SK-N-MC (cell line): ENCODE measurements around the gene NKX6-2.

Experiments used
- DNase-seq: peaks from one replicate; pipeline ENCODE4 v3.0.0-alpha.2; 2011; ENCODE audit warnings: low read depth, low spot score
- H3K27ac ChIP-seq: fragments of 200-600 bp; sonication (generic); 2 replicates; pipeline ENCODE4 v1.5.1; 2016; ENCODE audit warnings: mixed run types
- H3K36me3 ChIP-seq: fragments of 200-600 bp; sonication (generic); 2 replicates; pipeline ENCODE4 v1.6.1; 2017; ENCODE audit warnings: antibody characterized with exemption, low read length, mixed read lengths; ENCODE audit not compliant: insufficient read depth
- H3K4me3 ChIP-seq: fragments of 200-600 bp; sonication (generic); 2 replicates; pipeline ENCODE4 v1.5.1; 2016
- H3K9ac ChIP-seq: fragments of 200-600 bp; sonication (generic); 2 replicates; pipeline ENCODE4 v1.8.0; 2017; ENCODE audit warnings: mixed run types, mixed read lengths; ENCODE audit not compliant: insufficient read length
- H3K9me3 ChIP-seq: fragments of 200-600 bp; sonication (generic); 2 replicates; pipeline ENCODE4 v1.6.1; 2017; ENCODE audit warnings: low read depth, mild to moderate bottlenecking, antibody characterized with exemption, low read length, moderate library complexity, mixed read lengths
- EZH2 ChIP-seq: fragments of 200-600 bp; sonication (generic); IDR thresholded peaks from one replicate; pipeline ENCODE4 v1.6.1; 2017; ENCODE audit warnings: antibody characterized with exemption
- FOXP2 ChIP-seq: optimal IDR thresholded peaks from 2 replicates; pipeline ENCODE3; 2011; ENCODE audit warnings: mild to moderate bottlenecking, moderate library complexity; ENCODE audit not compliant: insufficient read depth; ENCODE audit errors: extremely low read length, control extremely low read depth
- POLR2AphosphoS5 ChIP-seq: IDR thresholded peaks from 2 replicates; pipeline ENCODE4 v1.6.1; 2012; ENCODE audit warnings: mild to moderate bottlenecking, low read depth, low read length, borderline replicate concordance

NKX6-2 gene

DNA sequence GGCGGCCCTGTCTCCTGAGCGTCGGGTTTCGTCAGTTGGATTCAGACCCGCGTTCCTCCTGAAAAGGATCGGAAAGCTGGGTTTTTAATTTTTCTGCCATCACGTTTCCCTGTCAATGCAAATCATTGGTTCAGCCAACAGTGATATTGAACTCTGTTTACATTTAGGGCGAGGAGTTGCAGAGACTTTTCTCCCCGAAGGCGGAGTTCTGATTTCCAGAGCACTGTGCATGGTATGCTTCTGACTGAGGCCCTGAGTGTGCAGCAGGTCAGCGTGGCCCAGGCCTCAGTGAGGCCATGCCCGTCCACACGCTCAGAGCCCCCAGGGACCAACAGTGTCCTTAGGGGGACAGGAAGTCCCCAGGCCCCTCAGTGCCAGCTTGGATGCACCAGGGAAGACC is 27.1 kb downstream of the NKX6-2 start:
- Histone ChIP-seq H3K9me3 (no peaks in the 10 kb centered on the region), H3K27ac (no peak overlapping the region), H3K4me3 (no peak overlapping the region), H3K36me3 (no peaks in the 10 kb centered on the region), H3K9ac (no peak overlapping the region)
- no peak for DNase-seq
- no peak for TF ChIP-seq POLR2AphosphoS5
- no peak for TF ChIP-seq FOXP2
- TF ChIP-seq EZH2: no peak

DNA sequence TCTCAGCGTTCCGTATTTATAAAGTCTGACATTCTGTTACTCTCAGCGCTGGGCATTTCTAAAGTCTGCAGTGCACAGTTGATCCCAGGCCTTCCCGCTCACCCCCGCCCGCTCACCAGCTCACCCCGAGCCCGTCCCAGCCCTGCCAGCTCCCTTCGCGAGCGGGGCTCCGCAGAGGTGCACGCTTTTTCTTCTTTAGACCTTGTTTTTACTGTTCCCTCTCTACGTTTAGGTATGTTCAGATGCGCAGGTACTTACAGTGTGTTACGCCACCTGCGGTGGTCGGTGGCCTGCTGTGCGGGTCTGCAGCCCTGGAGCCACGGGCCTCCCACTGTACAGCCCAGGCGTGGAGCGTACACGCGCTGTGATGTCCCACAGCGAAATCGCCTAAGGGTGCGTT is 28.8 kb downstream of the NKX6-2 start:
- H3K36me3 ChIP-seq: no peaks in the 10 kb centered on the region

DNA sequence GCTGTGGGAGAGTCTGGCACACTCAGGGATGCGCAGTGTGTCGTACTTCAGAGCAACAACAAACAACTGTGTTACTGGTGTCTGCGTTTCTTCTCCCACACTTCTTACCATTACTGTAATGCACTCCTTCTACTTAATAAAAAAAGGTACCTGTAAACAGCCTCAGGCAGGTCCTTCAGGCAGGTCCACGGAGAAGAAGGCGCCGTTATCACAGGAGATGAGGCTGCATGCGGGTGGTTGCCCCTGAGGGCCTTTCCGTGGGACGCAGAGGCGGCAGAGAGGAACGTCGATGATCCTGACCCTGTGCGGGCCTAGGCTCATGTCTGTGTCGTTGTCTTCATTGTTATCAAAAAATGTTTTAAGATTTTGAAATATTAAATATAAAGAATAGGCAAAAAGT is 29.4 kb downstream of the NKX6-2 start:
- no peak overlapping the region for H3K9ac ChIP-seq
- DNase-seq: no peak
- TF ChIP-seq EZH2 (no peak), POLR2AphosphoS5 (no peak), FOXP2 (no peak)
- H3K9me3 ChIP-seq: no peaks in the 10 kb centered on the region
- no peaks in the 10 kb centered on the region for H3K36me3 ChIP-seq
- H3K4me3 ChIP-seq: no peak overlapping the region
- no peak overlapping the region for H3K27ac ChIP-seq

More for the DNA sequence above, 28.8 kb downstream of the NKX6-2 start:
- Histone ChIP-seq H3K27ac (no peak overlapping the region), H3K4me3 (no peak overlapping the region), H3K9ac (no peak overlapping the region), H3K9me3 (no peaks in the 10 kb centered on the region)
- TF ChIP-seq EZH2 (no peak), FOXP2 (no peak), POLR2AphosphoS5 (no peak)
- DNase-seq: no peak

DNA sequence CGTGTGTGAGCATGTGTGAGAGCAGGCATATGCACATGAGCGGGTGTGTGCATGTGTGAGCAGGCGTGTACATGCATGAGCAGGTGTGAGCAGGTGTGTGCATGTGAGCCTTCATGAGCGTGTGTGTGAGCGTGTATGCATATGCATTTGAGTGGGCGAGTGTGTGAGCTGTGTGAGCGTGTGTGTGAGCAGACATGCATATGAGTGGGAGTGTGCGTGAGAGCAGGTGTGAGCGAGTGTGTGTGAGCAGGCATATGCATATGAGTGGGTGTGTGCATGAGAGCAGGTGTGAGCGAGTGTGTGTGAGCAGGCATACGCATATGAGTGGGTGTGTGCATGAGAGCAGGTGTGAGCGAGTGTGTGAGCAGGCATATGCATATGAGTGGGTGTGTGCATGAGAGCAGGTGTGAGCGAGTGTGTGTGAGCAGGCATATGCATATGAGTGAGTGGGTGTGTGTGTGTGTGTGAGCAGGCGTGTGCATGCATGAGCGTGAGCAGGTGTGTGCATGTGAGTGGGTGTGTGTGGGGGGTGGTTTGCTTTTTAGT is 30.7 kb downstream of the NKX6-2 start:
- no peak for DNase-seq
- no peak overlapping the region for H3K4me3 ChIP-seq
- H3K27ac ChIP-seq: no peak overlapping the region
- H3K9ac ChIP-seq: no peak overlapping the region
- TF ChIP-seq POLR2AphosphoS5: no peak
- TF ChIP-seq FOXP2: no peak
- no peak for TF ChIP-seq EZH2
- H3K9me3 ChIP-seq: no peaks in the 10 kb centered on the region
- H3K36me3 ChIP-seq: no peaks in the 10 kb centered on the region

DNA sequence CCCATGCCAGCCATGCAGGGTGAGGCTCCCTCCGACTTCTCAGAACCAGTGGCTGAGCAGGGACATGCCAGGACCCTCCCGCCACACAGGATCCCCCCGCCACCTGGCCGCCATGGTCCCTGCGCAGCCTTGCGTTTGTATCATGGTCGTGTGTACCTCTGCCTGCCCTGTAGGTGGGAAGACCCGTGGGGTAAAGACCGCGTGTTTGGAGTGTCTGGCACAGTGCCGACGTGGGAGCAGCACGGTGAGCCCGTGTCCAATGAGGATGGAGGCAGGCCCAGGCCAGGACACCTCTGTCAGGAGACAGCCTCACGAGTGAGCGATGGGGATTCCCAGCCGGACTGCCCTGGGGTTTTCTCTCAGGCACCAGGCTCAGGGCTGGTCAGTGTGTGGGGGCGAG is 31.9 kb downstream of the NKX6-2 start:
- Histone ChIP-seq H3K9ac (no peak overlapping the region), H3K4me3 (no peak overlapping the region), H3K9me3 (no peaks in the 10 kb centered on the region), H3K27ac (no peak overlapping the region), H3K36me3 (no peaks in the 10 kb centered on the region)
- DNase-seq: no peak
- TF ChIP-seq EZH2 (no peak), POLR2AphosphoS5 (no peak), FOXP2 (no peak)

DNA sequence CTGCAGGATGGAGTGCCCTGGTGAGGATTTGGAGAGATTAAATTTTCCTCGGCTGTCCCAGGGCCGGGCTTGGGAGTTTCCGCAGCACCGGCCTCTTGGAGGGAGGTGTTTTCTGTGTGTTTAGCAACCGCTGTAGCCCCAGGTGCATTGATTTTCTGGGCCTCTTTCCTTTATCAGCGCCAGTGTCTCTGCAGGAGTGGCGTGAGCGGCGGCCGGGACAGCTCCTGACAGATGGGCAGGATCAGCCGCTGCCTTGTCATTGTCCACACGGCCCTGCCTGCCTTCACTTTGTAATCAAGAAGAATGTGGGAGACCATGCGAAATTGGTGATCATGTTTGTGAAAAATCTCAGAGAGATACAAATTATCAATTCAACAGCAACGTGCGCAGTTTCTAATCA is 32.4 kb downstream of the NKX6-2 start:
- no peak for TF ChIP-seq EZH2
- no peak for TF ChIP-seq FOXP2
- TF ChIP-seq POLR2AphosphoS5: no peak
- H3K9me3 ChIP-seq: no peaks in the 10 kb centered on the region
- no peak overlapping the region for H3K27ac ChIP-seq
- no peak overlapping the region for H3K4me3 ChIP-seq
- H3K9ac ChIP-seq: no peak overlapping the region
- DNase-seq: no peak
- no peaks in the 10 kb centered on the region for H3K36me3 ChIP-seq

DNA sequence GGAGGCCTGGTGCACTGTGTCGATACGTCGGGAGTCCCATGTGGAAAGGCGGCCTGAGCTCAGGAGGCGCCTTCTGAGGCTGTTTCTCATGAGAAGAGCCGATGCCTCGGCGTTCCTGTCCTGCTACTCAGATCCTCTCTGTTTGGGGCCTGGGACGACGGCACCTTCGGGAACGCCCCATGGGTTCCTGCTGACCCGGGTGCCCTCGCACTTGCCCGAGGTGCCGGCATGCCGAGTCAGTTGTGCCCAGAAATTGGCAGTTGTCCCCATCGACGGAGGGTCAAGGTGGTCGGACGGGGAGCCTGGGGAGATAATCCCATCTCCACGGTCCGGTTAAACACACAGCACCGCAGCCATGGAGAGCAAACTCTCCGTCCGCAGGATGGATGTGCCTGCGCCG is 33.0 kb downstream of the NKX6-2 start:
- TF ChIP-seq FOXP2 (no peak), EZH2 (no peak), POLR2AphosphoS5 (no peak)
- Histone ChIP-seq H3K27ac (no peak overlapping the region), H3K36me3 (no peaks in the 10 kb centered on the region), H3K9me3 (no peaks in the 10 kb centered on the region), H3K4me3 (no peak overlapping the region), H3K9ac (no peak overlapping the region)
- DNase-seq: no peak

DNA sequence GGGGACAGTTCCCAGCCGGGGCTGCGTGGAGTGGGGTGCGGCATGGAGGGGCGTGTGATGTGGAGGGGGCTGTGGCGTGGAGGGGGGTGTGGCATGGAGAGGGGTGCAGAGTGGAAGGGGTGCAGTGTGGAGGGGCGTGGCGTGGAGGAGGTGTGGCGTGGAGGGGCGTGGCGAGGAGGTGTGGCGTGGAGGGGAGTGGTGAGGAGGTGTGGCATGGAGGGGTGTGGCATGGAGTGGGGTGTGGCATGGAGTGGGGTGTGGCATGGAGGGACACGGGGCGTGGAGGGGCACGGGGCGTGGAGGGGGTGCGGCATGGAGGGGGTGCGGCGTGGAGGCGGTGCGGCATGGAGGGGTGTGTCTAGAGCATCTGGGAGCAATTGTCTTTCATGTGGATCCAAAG is 33.6 kb downstream of the NKX6-2 start:
- H3K9me3 ChIP-seq: no peaks in the 10 kb centered on the region
- H3K9ac ChIP-seq: no peak overlapping the region
- no peaks in the 10 kb centered on the region for H3K36me3 ChIP-seq
- no peak overlapping the region for H3K4me3 ChIP-seq
- no peak for DNase-seq
- TF ChIP-seq EZH2 (no peak), POLR2AphosphoS5 (no peak), FOXP2 (no peak)
- H3K27ac ChIP-seq: no peak overlapping the region

DNA sequence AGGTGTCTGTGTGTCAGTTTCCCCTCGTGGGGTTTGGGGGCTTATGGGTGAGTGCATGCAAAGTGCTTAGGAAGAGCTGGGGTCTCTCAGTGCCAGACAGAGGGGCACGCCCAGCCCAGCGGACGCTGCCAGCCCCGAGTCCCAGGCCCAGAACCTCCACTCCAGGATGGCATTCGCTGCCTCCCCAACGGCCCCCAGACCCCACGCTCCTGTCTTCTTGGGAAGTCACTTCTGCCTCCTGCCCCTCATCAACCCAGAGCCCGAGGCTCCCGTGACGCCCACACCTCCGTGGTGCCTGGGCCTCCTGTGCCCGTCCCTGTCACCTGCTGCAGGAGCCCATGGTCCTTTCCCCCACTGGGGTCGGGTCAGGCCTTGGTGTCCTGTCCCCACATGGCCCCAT is 35.0 kb downstream of the NKX6-2 start:
- DNase-seq: no peak
- no peaks in the 10 kb centered on the region for H3K36me3 ChIP-seq
- TF ChIP-seq FOXP2 (no peak), POLR2AphosphoS5 (no peak), EZH2 (no peak)
- no peak overlapping the region for H3K9ac ChIP-seq
- no peak overlapping the region for H3K4me3 ChIP-seq
- no peak overlapping the region for H3K27ac ChIP-seq
- no peaks in the 10 kb centered on the region for H3K9me3 ChIP-seq
